Measurements from ENCODE around the gene COG5.

COG5 gene

DNA sequence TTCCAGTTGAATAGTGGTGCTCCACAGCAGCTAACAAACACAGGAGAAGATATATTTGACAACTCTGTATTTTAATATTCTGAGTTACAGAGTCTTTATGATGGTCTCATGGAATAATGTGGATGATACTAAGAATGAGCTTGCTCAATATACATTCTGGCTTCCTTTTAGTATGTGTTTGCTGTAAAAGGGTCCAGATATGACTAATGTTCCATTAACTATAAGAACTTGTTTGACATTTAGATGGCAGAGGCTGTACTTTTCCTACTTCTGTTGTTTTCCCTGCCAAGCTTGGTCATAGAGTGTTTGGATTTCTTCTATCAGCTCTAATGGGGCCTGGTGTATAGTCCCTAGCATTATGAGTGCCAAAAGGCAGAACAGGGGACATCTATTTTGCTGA, 155.4 kb downstream of the COG5 start:
- no peak overlapping the region for H3K27ac ChIP-seq (ENCODE audit: extremely low read depth, low read depth, low read length)
- H3K4me3 ChIP-seq (ENCODE audit: low read depth, low read length): no peak overlapping the region
- H3K4me1 ChIP-seq (ENCODE audit: control insufficient read depth, insufficient read depth, low read length): no peaks in the 10 kb centered on the region
- TF ChIP-seq, protein P1, sequence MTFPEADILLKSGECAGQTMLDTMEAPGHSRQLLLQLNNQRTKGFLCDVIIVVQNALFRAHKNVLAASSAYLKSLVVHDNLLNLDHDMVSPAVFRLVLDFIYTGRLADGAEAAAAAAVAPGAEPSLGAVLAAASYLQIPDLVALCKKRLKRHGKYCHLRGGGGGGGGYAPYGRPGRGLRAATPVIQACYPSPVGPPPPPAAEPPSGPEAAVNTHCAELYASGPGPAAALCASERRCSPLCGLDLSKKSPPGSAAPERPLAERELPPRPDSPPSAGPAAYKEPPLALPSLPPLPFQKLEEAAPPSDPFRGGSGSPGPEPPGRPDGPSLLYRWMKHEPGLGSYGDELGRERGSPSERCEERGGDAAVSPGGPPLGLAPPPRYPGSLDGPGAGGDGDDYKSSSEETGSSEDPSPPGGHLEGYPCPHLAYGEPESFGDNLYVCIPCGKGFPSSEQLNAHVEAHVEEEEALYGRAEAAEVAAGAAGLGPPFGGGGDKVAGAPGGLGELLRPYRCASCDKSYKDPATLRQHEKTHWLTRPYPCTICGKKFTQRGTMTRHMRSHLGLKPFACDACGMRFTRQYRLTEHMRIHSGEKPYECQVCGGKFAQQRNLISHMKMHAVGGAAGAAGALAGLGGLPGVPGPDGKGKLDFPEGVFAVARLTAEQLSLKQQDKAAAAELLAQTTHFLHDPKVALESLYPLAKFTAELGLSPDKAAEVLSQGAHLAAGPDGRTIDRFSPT (tag by site-specific recombination; IDR thresholded peaks at IDR 0.05): no peak
- TF ChIP-seq ZNF121 (tag by site-specific recombination; IDR thresholded peaks at IDR 0.05) (no peak), ZNF2 (tag by site-specific recombination; IDR thresholded peaks at IDR 0.05) (no peak), HOXC10 (CRISPR knock-in tag; IDR thresholded peaks at IDR 0.05) (no peak), ZNF473 (tag by site-specific recombination; IDR thresholded peaks at IDR 0.05) (no peak), ZBTB17 (tag by site-specific recombination; IDR thresholded peaks at IDR 0.05) (no peak), ZNF747 (tag by site-specific recombination; IDR thresholded peaks at IDR 0.05) (no peak), ZNF112 (tag by site-specific recombination; IDR thresholded peaks at IDR 0.05) (no peak)
- TF ChIP-seq, protein P2, sequence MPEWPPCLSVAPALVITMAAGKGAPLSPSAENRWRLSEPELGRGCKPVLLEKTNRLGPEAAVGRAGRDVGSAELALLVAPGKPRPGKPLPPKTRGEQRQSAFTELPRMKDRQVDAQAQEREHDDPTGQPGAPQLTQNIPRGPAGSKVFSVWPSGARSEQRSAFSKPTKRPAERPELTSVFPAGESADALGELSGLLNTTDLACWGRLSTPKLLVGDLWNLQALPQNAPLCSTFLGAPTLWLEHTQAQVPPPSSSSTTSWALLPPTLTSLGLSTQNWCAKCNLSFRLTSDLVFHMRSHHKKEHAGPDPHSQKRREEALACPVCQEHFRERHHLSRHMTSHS (tag by site-specific recombination; IDR thresholded peaks at IDR 0.05): no peak
- TF ChIP-seq, protein P3, sequence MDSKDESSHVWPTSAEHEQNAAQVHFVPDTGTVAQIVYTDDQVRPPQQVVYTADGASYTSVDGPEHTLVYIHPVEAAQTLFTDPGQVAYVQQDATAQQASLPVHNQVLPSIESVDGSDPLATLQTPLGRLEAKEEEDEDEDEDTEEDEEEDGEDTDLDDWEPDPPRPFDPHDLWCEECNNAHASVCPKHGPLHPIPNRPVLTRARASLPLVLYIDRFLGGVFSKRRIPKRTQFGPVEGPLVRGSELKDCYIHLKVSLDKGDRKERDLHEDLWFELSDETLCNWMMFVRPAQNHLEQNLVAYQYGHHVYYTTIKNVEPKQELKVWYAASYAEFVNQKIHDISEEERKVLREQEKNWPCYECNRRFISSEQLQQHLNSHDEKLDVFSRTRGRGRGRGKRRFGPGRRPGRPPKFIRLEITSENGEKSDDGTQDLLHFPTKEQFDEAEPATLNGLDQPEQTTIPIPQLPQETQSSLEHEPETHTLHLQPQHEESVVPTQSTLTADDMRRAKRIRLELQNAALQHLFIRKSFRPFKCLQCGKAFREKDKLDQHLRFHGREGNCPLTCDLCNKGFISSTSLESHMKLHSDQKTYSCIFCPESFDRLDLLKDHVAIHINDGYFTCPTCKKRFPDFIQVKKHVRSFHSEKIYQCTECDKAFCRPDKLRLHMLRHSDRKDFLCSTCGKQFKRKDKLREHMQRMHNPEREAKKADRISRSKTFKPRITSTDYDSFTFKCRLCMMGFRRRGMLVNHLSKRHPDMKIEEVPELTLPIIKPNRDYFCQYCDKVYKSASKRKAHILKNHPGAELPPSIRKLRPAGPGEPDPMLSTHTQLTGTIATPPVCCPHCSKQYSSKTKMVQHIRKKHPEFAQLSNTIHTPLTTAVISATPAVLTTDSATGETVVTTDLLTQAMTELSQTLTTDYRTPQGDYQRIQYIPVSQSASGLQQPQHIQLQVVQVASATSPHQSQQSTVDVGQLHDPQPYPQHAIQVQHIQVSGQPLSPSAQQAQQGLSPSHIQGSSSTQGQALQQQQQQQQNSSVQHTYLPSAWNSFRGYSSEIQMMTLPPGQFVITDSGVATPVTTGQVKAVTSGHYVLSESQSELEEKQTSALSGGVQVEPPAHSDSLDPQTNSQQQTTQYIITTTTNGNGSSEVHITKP (tag by site-specific recombination; IDR thresholded peaks at IDR 0.05): no peak
- ChIA-PET CTCF (no interaction called here), POLR2A (no interaction called here)
- H3K36me3 ChIP-seq (ENCODE audit: control insufficient read depth in 2 of 2, insufficient read depth in 1 of 2, low read length in 2 of 2): no peaks in the 10 kb centered on the region
- no peaks in the 10 kb centered on the region for H3K9me3 ChIP-seq (ENCODE audit: control insufficient read depth, insufficient read depth, low read depth, low read length)

DNA sequence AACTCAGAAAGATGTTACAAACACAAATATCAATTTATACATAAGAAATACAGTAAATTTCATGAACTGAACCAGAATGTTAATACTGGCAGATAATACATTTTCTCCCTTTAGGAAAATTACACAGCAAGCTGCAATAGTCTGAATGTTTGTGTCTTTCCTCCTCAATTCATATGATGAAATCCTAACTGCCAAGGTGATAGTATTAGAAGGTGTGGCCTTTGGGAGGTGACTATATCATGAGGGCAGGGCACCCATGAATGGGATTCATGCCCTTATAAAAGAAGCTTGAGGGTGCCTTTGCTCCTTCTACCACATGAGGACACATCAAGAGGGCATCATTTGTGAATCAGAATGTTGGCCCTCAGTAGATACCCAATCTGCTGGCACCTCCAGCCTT, 158.2 kb downstream of the COG5 start:
- H3K4me3 ChIP-seq (ENCODE audit: low read depth, low read length): no peak overlapping the region
- H3K36me3 ChIP-seq (ENCODE audit: control insufficient read depth in 2 of 2, insufficient read depth in 1 of 2, low read length in 2 of 2): no peaks in the 10 kb centered on the region
- CTCF ChIA-PET: no interaction called here
- no peaks in the 10 kb centered on the region for H3K4me1 ChIP-seq (ENCODE audit: control insufficient read depth, insufficient read depth, low read length)
- POLR2A ChIA-PET: no interaction called here
- TF ChIP-seq SP3 (tag by site-specific recombination; IDR thresholded peaks at IDR 0.05): no peak
- TF ChIP-seq ZNF529 (tag by site-specific recombination; IDR thresholded peaks at IDR 0.05; ENCODE audit: insufficient replicate concordance): no peak
- no peak for TF ChIP-seq BCL11B (tag by site-specific recombination; IDR thresholded peaks at IDR 0.05; ENCODE audit: low read depth)
- TF ChIP-seq ZNF830 (tag by site-specific recombination; IDR thresholded peaks at IDR 0.05; ENCODE audit: low read depth): no peak
- no peak for TF ChIP-seq MZF1 (tag by site-specific recombination; IDR thresholded peaks at IDR 0.05; ENCODE audit: borderline replicate concordance)
- no peak for TF ChIP-seq ZNF169 (tag by site-specific recombination; IDR thresholded peaks at IDR 0.05)
- no peak for TF ChIP-seq ZNF311 (tag by site-specific recombination; IDR thresholded peaks at IDR 0.05; ENCODE audit: borderline replicate concordance)
- TF ChIP-seq ZNF624 (tag by site-specific recombination; IDR thresholded peaks at IDR 0.05): no peak
- no peak for TF ChIP-seq ZNF266 (tag by site-specific recombination; IDR thresholded peaks at IDR 0.05; ENCODE audit: low read depth)
- H3K9me3 ChIP-seq (ENCODE audit: control insufficient read depth, insufficient read depth, low read depth, low read length): no peaks in the 10 kb centered on the region
- H3K27ac ChIP-seq (ENCODE audit: extremely low read depth, low read depth, low read length): no peak overlapping the region

All from HEK293 (cell line).